Pons (tissue), 1 donor: ENCODE data around the gene ADH5.
"Not testable (repeated sequence)": the region's sequence is repeated elsewhere in the genome, so short reads cannot be mapped to it uniquely, and the experiment has no call there.

Experiments
- DNase-seq: peaks from one replicate; pipeline ENCODE4 v3.0.0-alpha.2; 2016; ENCODE audit warnings: low spot score

ADH5 gene

GRCh38 chr4:99084595-99084994, 4.0 kb downstream of the ADH5 start:
- DNase-seq: no peak

GRCh38 chr4:99082192-99082591, 6.4 kb downstream of the ADH5 start:
- DNase-seq: no peak

DNA sequence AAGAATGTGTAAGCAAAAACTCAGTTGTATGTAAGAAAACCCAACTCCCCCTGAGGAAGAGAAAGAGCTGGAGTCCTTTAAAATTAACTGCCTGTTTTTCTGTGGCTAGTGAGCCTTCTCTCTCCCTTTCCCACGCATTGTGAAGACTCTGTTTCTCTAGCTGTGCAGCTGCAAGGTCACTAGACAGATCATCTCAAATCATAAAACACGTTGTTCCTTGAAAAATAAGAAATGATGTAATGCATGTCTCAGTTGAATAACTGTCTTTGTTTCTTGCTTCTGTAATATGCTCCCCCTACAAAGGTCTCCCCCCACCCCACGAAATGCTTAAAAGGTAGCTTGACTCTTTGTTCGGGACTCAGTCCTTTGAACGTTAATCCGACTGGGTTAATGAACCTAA, 7.7 kb downstream of the ADH5 start:
- DNase-seq: not testable (repeated sequence)

- DNase-seq: no peak
Observed at GRCh38 chr4:99079625-99080295, 8.8 kb downstream of the ADH5 start.

DNA sequence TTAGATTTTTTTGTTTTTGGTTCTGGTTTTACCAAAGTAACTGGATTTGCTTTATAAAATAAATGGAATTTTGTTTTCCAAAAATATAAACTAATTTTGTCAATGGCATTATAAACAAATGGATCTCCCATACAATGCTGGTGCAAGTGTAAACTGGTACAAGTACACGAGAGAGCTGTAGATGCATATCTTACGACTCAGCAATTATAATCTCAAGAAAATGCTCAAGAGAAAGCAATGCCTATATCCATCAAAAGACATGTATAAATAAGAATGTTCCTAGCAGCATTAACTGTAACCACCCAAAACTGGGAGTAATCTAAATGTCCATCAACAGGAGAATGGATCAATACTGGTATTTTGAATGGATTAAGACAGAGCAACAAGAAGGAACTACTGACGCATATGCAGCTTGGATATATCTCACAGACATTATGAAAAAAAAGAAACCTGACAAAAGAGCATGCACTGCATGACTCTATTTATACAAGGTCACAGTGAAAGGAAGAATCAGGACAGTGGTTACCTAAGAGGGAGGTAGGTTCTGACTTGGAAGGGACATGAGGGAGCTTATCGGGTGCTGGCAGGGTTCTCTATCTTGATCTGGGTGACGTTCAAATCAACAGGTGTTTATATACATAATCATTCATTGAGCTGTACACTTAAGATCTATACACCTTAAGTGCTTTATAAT, 9.5 kb downstream of the ADH5 start:
- DNase-seq: no peak

DNA sequence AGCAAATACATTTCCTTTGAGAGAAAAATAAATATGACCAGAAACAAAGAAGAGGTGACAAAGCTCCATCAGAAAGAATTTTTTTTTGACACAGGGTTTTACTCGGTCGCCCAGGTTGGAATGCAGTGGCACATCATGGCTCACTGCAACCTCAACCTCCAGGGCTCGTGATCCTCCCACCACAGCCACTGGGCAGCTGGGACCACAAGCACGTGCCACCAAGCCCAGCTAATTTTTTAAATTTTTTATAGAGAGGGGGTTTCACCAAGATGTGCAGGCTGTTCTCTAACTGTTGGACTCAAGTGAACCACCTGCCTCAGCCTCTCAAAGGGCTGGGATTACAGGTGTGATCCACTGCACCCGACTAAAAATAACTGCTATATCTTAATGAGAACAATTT, 10.3 kb downstream of the ADH5 start:
- no peak for DNase-seq

- no peak for DNase-seq
Observed at GRCh38 chr4:99077177-99077576, 11.4 kb downstream of the ADH5 start.

- DNase-seq: no peak
Observed at GRCh38 chr4:99076292-99076976, 12.2 kb downstream of the ADH5 start.

- no peak for DNase-seq
Observed at GRCh38 chr4:99074816-99075215, 13.8 kb downstream of the ADH5 start.

DNA sequence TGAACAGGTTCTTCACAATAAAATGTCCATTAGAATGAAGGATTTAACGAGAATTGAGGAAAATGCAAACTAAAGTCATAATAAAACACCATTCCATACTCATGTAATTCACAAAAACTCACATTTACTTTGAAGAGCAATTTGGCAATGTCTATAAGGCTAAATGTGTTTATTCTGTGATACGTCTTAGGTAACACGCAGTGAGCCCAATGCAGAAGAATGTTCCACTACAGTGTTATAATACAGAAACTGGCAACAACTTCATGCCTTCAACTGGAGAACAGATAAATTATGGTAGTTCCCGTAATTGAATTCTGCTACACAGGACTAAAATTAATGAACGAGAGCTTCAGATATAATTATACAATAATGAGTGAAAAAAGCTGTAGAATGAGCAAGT, 17.4 kb downstream of the ADH5 start:
- DNase-seq: no peak

GRCh38 chr4:99067617-99068016, 21.0 kb downstream of the ADH5 start:
- DNase-seq: no peak

DNA sequence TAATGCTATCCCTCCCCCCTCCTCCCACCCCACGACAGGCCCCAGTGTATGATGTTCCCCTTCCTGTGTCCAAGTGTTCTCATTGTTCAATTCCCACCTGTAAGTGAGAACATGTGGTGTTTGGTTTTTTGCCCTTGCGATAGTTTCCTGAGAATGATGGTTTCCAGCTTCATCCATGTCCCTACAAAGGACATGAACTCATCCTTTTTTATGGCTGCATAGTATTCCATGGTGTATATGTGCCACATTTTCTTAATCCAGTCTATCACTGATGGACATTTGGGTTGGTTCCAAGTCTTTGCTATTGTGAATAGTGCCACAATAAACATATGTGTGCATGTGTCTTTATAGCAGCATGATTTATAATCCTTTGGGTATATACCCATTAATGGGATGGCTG, 23.1 kb downstream of the ADH5 start:
- not testable (repeated sequence) for DNase-seq

DNA sequence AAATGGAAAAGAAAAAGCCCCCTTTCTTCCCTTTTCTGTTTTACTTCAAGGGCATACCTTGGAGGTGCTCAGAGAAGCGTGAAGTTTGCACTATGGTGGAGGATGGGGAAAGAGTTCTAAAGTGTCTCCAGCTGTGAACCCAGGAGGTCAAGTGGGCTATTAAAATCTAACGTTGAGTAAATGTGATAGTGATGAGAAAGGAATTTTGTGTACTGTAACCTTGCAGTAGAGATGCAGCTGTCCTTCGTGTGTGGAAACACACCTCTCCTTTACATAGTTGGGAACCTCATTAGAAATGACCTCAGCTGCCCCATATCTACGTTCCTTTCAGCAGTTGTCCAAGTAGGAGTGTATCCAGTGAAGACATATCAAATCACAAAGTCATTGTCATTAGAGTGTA, 26.5 kb downstream of the ADH5 start:
- DNase-seq: no peak

- DNase-seq: no peak
Observed at GRCh38 chr4:99061048-99061700, 27.4 kb downstream of the ADH5 start.

GRCh38 chr4:99059550-99059949, 29.0 kb downstream of the ADH5 start:
- DNase-seq: no peak

GRCh38 chr4:99058228-99058627, 30.4 kb downstream of the ADH5 start:
- DNase-seq: no peak

DNA sequence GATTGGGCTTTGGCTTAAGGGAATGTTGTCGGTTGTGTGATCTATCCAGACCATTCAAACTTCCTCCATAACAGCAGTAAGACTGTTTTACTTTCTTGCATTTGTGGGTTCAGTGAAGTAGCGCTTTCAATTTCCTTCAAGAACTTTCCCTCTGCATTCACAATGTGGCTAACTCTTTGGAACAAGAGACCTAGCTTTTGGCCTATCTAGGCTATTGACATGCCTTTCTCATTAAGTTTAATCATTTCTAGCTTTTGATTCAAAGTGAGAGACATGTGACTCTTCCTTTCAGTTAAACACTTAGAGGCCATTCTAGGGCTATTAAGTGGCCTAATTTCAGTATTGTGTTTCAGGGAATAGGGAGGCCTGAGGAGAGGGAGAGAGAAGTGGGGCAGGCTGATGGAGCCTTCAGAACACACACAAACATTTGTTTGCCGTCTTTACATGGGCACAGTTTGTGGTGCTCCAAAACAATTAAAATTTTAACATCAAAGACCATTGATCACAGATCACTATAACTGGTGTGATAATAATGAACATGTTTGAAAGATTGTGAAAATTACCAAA, 34.1 kb downstream of the ADH5 start:
- no peak for DNase-seq

GRCh38 chr4:99052902-99053301, 35.7 kb downstream of the ADH5 start:
- DNase-seq: no peak

- DNase-seq: no peak
Observed at GRCh38 chr4:99047710-99048109, 40.9 kb downstream of the ADH5 start.

DNA sequence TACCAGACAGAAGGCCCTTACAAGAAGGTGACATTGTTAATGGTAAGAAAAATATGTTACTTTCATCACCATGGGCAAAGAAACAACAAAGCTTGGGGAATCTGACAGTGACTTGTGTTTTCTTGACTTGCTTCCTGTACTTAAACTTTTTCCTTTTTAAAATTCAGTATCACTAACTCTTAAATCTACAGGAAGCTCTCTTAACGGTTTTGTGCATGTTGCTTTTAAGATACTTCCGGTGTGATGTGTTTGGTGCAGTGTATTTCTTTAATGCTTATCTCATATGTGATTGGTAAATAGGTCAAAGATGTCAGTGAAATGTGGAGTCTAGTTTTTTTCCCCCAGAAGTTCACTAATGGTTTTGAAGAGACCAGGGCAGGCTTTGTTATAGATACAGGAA, 45.2 kb downstream of the ADH5 start:
- DNase-seq: no peak

GRCh38 chr4:99038213-99038612, 50.4 kb downstream of the ADH5 start:
- no peak for DNase-seq

DNA sequence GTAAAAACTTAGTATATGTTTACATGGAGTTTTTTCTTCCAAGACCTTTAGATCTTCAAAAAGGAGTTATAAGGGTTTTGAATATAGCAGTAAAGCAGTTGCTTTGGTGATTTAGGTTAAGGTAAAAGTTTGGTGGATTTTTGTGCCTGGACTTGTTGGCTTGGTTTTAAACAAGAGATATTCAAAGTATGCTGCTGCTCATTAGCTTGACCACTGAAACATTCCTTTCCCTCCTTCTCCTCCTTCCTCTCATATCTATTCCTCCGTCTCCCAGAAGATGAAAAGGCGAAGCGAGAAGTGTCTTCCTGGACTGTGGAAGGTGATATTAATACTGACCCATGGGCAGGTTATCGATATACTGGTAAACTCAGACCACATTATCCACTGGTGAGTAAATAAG, 54.6 kb downstream of the ADH5 start:
- no peak for DNase-seq

- DNase-seq: no peak
Observed at GRCh38 chr4:99029852-99030251, 58.7 kb downstream of the ADH5 start.
